Fibroblast of villous mesenchyme (primary cell): ENCODE measurements around the gene DISC1. TPM values are rescaled to one million over a fixed set of nuclear protein-coding genes. Genes with fewer than 3 reads are reported as not detected.

Experiments
- DNase-seq: peaks from one replicate; pipeline ENCODE4 v3.0.0-alpha.2; 2010; ENCODE audit warnings: low read depth
- H3K4me3 ChIP-seq: 2 replicates; pipeline ENCODE4 v1.5.1; 2011; ENCODE audit warnings: low read depth, mild to moderate bottlenecking, low read length
- total RNA-seq: library from RNA; depleted of rRNA; stranded (reverse); fragments of >200 nt; gene quantifications from 2 replicates; pipeline ENCODE4 v1.2.3, GENCODE V29; 2012
- TF ChIP-seq, protein P1 (sequence below): IDR thresholded peaks from 2 replicates; pipeline ENCODE4 v1.5.1; 2012; ENCODE audit warnings: low read depth, mild to moderate bottlenecking, low read length; ENCODE audit not compliant: insufficient read depth

Gene DISC1
- total RNA-seq, 1 donor: 9.9 TPM

- TF ChIP-seq, protein P1, sequence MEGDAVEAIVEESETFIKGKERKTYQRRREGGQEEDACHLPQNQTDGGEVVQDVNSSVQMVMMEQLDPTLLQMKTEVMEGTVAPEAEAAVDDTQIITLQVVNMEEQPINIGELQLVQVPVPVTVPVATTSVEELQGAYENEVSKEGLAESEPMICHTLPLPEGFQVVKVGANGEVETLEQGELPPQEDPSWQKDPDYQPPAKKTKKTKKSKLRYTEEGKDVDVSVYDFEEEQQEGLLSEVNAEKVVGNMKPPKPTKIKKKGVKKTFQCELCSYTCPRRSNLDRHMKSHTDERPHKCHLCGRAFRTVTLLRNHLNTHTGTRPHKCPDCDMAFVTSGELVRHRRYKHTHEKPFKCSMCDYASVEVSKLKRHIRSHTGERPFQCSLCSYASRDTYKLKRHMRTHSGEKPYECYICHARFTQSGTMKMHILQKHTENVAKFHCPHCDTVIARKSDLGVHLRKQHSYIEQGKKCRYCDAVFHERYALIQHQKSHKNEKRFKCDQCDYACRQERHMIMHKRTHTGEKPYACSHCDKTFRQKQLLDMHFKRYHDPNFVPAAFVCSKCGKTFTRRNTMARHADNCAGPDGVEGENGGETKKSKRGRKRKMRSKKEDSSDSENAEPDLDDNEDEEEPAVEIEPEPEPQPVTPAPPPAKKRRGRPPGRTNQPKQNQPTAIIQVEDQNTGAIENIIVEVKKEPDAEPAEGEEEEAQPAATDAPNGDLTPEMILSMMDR: no peak
- DNase-seq: no peak
- no peak overlapping the region for H3K4me3 ChIP-seq
Measured at GRCh38 chr1:232020352-232020751, 393.8 kb downstream of the DISC1 start.

DNA sequence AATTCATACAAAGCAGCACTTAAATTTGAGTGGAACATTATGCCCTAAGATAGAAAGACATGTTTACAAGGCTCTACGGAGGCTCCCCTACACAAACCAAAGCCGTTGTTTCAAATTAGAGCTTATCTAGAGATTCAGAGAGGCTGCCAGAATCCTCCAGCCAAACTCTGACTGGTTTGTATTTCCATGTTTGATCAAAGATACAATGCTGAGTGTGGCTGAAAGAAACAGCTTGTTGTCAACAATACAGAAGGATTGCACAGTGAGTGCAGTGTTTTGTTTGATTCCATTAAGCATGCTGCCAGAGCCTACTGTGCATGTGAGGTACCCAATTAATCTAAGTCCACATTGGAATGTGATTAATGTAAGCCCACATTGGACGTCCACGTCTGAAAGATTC lies 402.7 kb downstream of the DISC1 start:
- H3K4me3 ChIP-seq: no peak overlapping the region
- no peak for DNase-seq
- TF ChIP-seq, protein P1: no peak

DNA sequence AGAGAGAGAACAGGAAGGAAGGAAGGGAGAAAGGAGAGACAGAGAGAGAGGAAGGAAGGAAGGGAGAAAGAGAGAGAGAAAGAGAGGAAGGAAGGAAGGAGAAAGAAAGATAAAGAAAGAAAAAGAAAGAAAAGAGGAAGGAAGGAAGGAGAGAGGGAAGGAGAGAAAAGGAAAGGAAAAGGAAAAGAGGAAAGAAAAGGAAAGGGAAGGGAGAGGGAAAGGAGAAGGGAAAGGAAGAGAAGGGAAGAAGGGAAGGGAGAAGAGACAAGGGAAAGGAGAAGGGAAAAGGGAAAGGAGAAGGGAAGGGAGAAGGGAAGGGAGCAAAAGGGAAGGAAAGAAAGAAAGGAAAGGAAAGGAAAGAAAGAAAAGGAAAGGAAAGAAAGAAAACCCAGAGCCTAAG lies 404.6 kb downstream of the DISC1 start:
- H3K4me3 ChIP-seq: no peak overlapping the region
- TF ChIP-seq, protein P1: no peak
- DNase-seq: no peak

DNA sequence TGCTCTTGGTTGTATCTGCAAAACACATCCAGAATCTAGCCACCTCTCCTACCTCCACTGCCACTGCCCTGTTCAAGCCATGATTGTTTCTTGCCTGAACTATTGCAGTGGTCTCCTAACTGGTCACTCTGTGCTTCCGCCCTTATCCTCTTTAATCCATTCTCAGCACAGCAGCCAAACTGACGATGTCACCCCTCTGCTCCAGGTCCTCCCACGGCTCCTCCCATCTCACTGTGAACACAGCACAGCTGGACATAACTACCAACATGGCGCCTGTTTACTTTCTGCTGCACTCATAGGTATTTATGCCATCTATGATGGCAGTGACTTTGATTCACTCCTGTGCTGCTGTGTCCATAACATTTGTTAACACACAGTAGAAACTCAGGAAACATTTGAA lies 406.7 kb downstream of the DISC1 start:
- H3K4me3 ChIP-seq: no peak overlapping the region
- TF ChIP-seq, protein P1: no peak
- no peak for DNase-seq

- H3K4me3 ChIP-seq: no peak overlapping the region
- TF ChIP-seq, protein P1: no peak
- no peak for DNase-seq
Measured at GRCh38 chr1:232034556-232034955, 408.0 kb downstream of the DISC1 start.

DNA sequence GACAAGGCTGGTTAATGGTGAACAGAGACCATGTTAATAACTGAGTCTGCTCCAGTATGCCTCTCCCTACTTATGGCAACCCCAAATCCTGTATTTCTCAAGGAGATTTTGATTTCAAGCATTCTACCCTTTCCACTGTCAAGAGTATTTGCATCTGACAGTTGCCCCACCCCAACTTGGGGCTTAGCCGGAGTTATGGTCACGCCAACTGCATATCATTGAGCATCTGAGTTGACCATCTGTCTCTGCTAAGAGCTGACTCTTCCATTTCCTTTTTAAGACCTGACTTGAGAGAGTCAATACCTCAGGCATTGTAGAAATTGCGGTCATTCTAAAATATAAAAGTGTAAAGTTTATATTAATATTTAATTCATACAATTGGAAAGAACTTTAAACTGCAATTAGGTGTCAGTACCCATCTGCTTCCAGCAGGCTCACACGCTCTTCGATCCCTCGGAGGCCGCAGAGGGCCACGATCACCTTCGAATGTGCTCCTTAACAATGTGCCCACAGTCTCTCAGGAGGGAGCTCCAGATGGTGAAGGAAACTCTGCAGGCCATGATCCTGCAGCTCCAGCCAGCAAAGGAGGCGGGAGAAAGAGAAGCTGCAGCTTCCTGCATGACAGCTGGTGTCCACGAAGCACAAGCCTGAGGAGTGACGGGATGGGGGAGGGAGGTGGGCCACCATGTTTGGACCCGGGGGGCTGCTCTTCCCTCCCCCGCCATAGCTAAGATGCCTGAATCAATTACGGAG lies 409.8 kb downstream of the DISC1 start:
- no peak overlapping the region for H3K4me3 ChIP-seq
- TF ChIP-seq, protein P1: no peak
- DNase-seq: no peak

- TF ChIP-seq, protein P1: no peak
- H3K4me3 ChIP-seq: no peak overlapping the region
- DNase-seq: no peak
Measured at GRCh38 chr1:232037774-232038388, 411.3 kb downstream of the DISC1 start.
